ENCODE results near the gene PLK4. TPM values are rescaled to one million over a fixed set of nuclear protein-coding genes. Genes with fewer than 3 reads are reported as not detected.
A peak's percentile ranks its signal among the peaks of the same experiment; 100 is the strongest.

The PLK4 gene
- total RNA-seq, 1 experiment from 2014 or later = 40.2 TPM

DNA sequence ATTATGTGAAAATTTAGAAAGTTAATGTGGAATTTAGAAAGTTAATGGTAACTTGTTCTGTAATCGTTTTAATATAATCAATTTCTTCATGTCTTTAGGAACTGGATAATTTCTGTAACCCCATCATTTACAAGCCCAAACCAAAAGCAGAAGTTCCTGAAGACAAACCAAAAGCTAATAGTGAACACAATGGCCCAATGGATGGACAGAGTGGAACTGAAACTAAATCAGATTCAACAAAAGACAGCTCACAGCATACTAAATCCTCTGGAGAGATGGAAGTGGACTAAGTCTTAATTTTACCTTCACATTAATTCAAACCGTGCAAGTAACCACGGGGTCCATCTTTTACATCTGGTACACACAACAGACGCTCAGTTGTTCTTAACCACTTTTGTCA is 48.1 kb upstream of the PLK4 start:
- H3K56ac ChIP-seq (ENCODE audit: insufficient read length, low read depth, low read length) = no peak overlapping the region
- H3K4ac ChIP-seq (ENCODE audit: low read depth, low read length) = no peak overlapping the region
- no peak overlapping the region for H2AK5ac ChIP-seq (ENCODE audit: insufficient read length, low read length)
- H3K9me3 ChIP-seq (ENCODE audit: control insufficient read depth, low read depth, low read length) = no peaks in the 10 kb centered on the region
- Mint-ChIP-seq H3K27ac (peak overlapping the region in 1 of 3 experiments; percentile 40; a peak in 1 of 7 replicates), H3K27me3 (ENCODE audit: low read depth) (no peaks in the 10 kb centered on the region), H3K36me3 (ENCODE audit: insufficient read depth in 1 of 3, low read depth in 3 of 3) (no peaks in the 10 kb centered on the region), H3K4me1 (no peaks in the 10 kb centered on the region), H3K9me3 (no peaks in the 10 kb centered on the region), H3K4me3 (no peak overlapping the region)
- H3K4me1 ChIP-seq (ENCODE audit: insufficient read depth, low read length) = no peaks in the 10 kb centered on the region
- no peak overlapping the region for H3K14ac ChIP-seq (ENCODE audit: insufficient read depth, low read length)
- no peak overlapping the region for H2BK5ac ChIP-seq (ENCODE audit: insufficient read length, low read length)
- H3K79me1 ChIP-seq (ENCODE audit: insufficient read depth, low read depth, low read length, poor library complexity, severe bottlenecking) = no peaks in the 10 kb centered on the region
- H4K5ac ChIP-seq (ENCODE audit: insufficient read length, low read depth, low read length) = no peak overlapping the region
- no peak for DNase-seq
- H4K91ac ChIP-seq (ENCODE audit: insufficient read length, low read depth, low read length) = no peak overlapping the region
- WGBS (ENCODE audit: extremely low coverage, insufficient read length, low lambda C conversion rate) = 100% methylated on average over 1 of the region's 4 CpGs
- no peak overlapping the region for H4K8ac ChIP-seq (replicated peaks; ENCODE audit: insufficient read length, low read depth, low read length)
- H4K20me1 ChIP-seq (ENCODE audit: control insufficient read depth, insufficient read depth, insufficient read length) = no peaks in the 10 kb centered on the region
- no peak overlapping the region for H3K23ac ChIP-seq (ENCODE audit: insufficient read length, low read depth, low read length)
- H2BK15ac ChIP-seq (ENCODE audit: low read depth, low read length) = no peak overlapping the region
- no peak overlapping the region for H2AFZ ChIP-seq (ENCODE audit: low read length)
- H3K4me2 ChIP-seq (ENCODE audit: insufficient read depth, insufficient read length, low read length) = no peak overlapping the region
- H2BK20ac ChIP-seq (ENCODE audit: low read depth, low read length, poor library complexity, severe bottlenecking) = no peak overlapping the region
- no peak overlapping the region for H3K9ac ChIP-seq (ENCODE audit: extremely low read depth, insufficient read length, low read length)
- H3K18ac ChIP-seq (ENCODE audit: insufficient read length, low read depth, low read length) = no peak overlapping the region
- no peaks in the 10 kb centered on the region for H3K23me2 ChIP-seq (ENCODE audit: insufficient read length, low read depth, low read length, poor library complexity, severe bottlenecking)
- H3K27ac ChIP-seq (ENCODE audit: insufficient read length, low read depth, low read length) = no peak overlapping the region
- H3K27me3 ChIP-seq (ENCODE audit: insufficient read depth, low read length) = no peaks in the 10 kb centered on the region
- TF ChIP-seq, protein P1, sequence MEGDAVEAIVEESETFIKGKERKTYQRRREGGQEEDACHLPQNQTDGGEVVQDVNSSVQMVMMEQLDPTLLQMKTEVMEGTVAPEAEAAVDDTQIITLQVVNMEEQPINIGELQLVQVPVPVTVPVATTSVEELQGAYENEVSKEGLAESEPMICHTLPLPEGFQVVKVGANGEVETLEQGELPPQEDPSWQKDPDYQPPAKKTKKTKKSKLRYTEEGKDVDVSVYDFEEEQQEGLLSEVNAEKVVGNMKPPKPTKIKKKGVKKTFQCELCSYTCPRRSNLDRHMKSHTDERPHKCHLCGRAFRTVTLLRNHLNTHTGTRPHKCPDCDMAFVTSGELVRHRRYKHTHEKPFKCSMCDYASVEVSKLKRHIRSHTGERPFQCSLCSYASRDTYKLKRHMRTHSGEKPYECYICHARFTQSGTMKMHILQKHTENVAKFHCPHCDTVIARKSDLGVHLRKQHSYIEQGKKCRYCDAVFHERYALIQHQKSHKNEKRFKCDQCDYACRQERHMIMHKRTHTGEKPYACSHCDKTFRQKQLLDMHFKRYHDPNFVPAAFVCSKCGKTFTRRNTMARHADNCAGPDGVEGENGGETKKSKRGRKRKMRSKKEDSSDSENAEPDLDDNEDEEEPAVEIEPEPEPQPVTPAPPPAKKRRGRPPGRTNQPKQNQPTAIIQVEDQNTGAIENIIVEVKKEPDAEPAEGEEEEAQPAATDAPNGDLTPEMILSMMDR (conservative IDR thresholded peaks at IDR 0.05) = no peak
- H3K79me2 ChIP-seq (ENCODE audit: insufficient read depth, low read length) = no peaks in the 10 kb centered on the region
- no peak overlapping the region for H2BK120ac ChIP-seq (ENCODE audit: low read depth, low read length, poor library complexity, severe bottlenecking)
- H3T11ph ChIP-seq (ENCODE audit: low read length) = no peak overlapping the region
- H2BK12ac ChIP-seq (ENCODE audit: insufficient read length, low read depth, low read length) = no peak overlapping the region

All from H9 (cell line).